Type B pancreatic cell (in vitro differentiated cells): ENCODE data around the gene GPR63. TPM values are rescaled to one million over a fixed set of nuclear protein-coding genes. Genes with fewer than 3 reads are reported as not detected.

Experiments used
- DNase-seq: peaks from one replicate; pipeline ENCODE4 v3.0.0; 2021; ENCODE audit warnings: mixed read lengths; ENCODE audit not compliant: unreplicated experiment; ENCODE audit errors: extremely low spot score
- H3K27ac Mint-ChIP-seq: 2 replicates; pipeline ENCODE4 v1.8.0; 2021; ENCODE audit warnings: mild to moderate bottlenecking, mixed read lengths
- H3K27me3 Mint-ChIP-seq: 2 replicates; pipeline ENCODE4 v1.8.0; 2021; ENCODE audit warnings: mixed read lengths
- H3K36me3 Mint-ChIP-seq: 2 replicates; pipeline ENCODE4 v1.8.0; 2021; ENCODE audit warnings: mixed read lengths
- H3K4me1 Mint-ChIP-seq: one replicate; pipeline ENCODE4 v1.8.0; 2021; ENCODE audit warnings: mixed read lengths; ENCODE audit not compliant: unreplicated experiment
- H3K4me3 Mint-ChIP-seq: 2 replicates; pipeline ENCODE4 v1.8.0; 2021; ENCODE audit warnings: mild to moderate bottlenecking, mixed read lengths
- H3K9me3 Mint-ChIP-seq: 2 replicates; pipeline ENCODE4 v1.8.0; 2021; ENCODE audit warnings: mixed read lengths
- total RNA-seq: library from RNA; stranded (reverse); gene quantifications from 2 replicates; pipeline ENCODE4 v1.2.1, GENCODE V29; 2021; ENCODE audit warnings: low replicate concordance
- TF ChIP-seq, protein P1 (sequence below): fragments of 200-600 bp; sonication (generic); conservative IDR thresholded peaks from 2 replicates; pipeline ENCODE4 v1.5.0; 2021; ENCODE audit warnings: antibody characterized with exemption, mild to moderate bottlenecking

GPR63 gene
- total RNA-seq, 1 donor from 2014 or later: 4.0 TPM

DNA sequence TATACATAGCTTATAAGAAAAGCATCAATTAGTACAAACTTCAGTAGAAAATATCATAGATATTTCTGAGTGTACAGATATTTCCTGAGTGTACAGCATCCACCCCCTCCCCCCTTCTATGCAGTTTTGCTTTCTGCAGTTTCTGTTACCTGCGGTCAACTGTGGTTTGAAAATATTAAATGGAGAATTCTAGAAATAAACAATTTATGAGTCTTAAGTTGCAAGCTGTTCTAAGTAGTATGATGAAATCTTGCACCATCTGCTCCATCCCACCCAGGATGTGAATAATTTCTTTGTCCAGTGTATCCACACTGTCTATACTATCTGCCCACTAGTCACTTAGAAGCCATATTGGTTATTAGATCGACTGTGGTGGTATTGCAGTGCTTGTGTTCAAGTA lies 15.8 kb upstream of the GPR63 start:
- Mint-ChIP-seq H3K4me1 (no peaks in the 10 kb centered on the region), H3K27ac (no peak overlapping the region), H3K36me3 (no peaks in the 10 kb centered on the region), H3K9me3 (peaks cover 4% of the 10 kb centered on the region), H3K4me3 (no peak overlapping the region), H3K27me3 (peaks cover 3% of the 10 kb centered on the region)
- no peak for DNase-seq
- TF ChIP-seq, protein P1, sequence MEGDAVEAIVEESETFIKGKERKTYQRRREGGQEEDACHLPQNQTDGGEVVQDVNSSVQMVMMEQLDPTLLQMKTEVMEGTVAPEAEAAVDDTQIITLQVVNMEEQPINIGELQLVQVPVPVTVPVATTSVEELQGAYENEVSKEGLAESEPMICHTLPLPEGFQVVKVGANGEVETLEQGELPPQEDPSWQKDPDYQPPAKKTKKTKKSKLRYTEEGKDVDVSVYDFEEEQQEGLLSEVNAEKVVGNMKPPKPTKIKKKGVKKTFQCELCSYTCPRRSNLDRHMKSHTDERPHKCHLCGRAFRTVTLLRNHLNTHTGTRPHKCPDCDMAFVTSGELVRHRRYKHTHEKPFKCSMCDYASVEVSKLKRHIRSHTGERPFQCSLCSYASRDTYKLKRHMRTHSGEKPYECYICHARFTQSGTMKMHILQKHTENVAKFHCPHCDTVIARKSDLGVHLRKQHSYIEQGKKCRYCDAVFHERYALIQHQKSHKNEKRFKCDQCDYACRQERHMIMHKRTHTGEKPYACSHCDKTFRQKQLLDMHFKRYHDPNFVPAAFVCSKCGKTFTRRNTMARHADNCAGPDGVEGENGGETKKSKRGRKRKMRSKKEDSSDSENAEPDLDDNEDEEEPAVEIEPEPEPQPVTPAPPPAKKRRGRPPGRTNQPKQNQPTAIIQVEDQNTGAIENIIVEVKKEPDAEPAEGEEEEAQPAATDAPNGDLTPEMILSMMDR: no peak

DNA sequence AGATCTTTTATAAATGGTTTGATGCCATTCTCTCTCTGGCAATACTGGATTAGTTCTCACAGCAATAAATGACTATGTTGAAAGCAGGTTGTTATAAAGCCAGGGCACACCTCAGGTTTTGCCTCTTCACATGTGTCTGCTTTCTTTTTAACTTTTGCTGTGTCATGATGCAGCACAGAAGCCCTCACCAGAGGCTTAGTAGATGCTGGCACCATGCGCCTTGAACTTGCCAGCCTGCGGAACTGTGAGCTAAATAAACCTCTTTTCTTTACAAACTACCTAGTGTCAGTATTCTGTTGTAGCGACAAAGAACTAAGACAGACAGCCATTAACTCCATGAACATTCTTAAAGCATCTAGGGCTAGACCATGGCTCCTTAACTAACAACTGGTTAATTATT lies 15.3 kb upstream of the GPR63 start:
- Mint-ChIP-seq H3K4me1 (no peaks in the 10 kb centered on the region), H3K36me3 (no peaks in the 10 kb centered on the region), H3K9me3 (peaks cover 6% of the 10 kb centered on the region), H3K27ac (no peak overlapping the region), H3K4me3 (no peak overlapping the region), H3K27me3 (peaks cover 4% of the 10 kb centered on the region)
- TF ChIP-seq, protein P1: no peak
- no peak for DNase-seq

DNA sequence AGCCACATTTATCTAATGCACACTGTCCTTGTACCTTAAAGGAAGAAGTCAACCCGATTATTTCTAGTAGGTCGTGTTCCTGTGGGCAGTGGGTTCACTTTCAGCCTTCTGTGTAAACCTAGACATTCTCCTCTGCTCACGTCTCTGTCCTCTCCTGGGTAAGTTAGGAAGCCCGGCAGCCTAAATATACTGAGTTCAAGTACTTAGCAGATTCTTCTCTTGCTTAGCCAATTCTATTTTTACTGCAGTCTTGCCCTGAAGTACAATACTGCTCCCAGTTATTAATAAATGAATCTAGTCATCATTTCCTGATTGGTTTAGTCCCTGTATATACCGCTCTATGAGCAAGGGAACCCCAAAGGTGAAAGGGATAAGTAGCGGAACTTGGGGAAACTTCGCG lies 14.6 kb upstream of the GPR63 start:
- H3K9me3 Mint-ChIP-seq: peaks cover 13% of the 10 kb centered on the region
- H3K4me3 Mint-ChIP-seq: no peak overlapping the region
- H3K4me1 Mint-ChIP-seq: no peaks in the 10 kb centered on the region
- peaks cover 11% of the 10 kb centered on the region for H3K27me3 Mint-ChIP-seq
- TF ChIP-seq, protein P1: no peak
- DNase-seq: no peak
- H3K36me3 Mint-ChIP-seq: no peaks in the 10 kb centered on the region
- no peak overlapping the region for H3K27ac Mint-ChIP-seq

DNA sequence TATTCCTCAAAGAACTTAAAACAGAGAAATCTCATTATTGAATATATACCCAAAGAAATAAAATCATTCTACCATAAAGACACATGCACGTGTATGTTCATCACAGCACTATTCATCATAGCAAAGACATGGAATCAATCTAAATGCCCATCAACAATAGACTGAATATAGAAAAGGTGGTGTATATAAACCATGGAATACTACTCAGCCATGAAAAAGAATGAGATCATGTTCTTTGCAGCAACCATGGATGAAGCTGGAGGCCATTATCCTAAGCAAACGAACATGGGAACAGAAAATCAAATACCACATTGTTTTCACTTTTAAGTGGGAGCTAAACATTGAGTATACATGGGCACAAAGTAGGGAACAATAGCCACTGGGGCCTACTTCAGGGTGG lies 12.3 kb upstream of the GPR63 start:
- H3K9me3 Mint-ChIP-seq: peaks cover 24% of the 10 kb centered on the region

DNA sequence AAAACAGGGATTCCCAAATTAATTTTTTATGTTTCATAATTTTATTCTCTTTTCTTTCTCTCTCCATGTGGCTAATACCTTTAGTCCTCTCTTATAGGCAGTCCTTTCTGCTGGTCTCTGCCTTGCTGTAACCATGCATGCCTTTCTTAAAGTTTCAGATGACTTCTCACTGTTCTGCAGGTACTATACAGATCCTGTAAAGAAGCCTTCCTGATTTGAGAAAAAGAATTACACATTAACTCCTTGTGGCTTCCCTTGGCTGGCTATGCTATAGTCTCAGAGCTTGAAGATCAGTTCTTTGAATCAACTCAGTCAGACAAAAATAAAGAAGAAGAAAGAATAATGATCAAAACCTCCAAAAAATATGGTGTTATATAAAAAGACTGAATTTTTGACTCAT lies 7.3 kb upstream of the GPR63 start:
- Mint-ChIP-seq H3K36me3 (no peaks in the 10 kb centered on the region), H3K27me3 (peaks cover 17% of the 10 kb centered on the region), H3K9me3 (peaks cover 26% of the 10 kb centered on the region), H3K4me3 (no peak overlapping the region), H3K4me1 (no peaks in the 10 kb centered on the region), H3K27ac (no peak overlapping the region)
- no peak for DNase-seq
- TF ChIP-seq, protein P1: no peak

More for the DNA sequence above, 12.3 kb upstream of the GPR63 start:
- TF ChIP-seq, protein P1: no peak
- Mint-ChIP-seq H3K27me3 (peaks cover 15% of the 10 kb centered on the region), H3K36me3 (no peaks in the 10 kb centered on the region), H3K4me3 (no peak overlapping the region), H3K4me1 (no peaks in the 10 kb centered on the region), H3K27ac (no peak overlapping the region)
- DNase-seq: no peak

DNA sequence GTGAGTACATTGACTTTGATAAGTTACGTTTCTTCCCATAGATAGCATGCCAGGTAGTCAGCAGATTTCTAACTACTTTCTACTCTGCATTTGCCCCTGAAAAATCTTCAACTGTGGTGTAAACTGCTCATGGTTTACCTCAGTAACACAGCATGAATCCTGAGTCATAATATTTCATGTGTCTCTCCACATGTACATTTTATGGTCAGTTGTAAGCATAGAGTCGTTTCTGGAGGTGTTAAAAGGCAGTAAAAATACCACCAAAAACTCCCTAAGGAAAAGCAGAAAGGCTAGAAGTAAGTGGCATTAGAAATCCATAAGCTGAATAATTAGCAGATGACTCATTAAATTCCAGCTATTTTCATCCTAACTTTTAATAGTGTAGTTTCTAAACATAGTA lies 4.1 kb upstream of the GPR63 start:
- Mint-ChIP-seq H3K4me1 (no peaks in the 10 kb centered on the region), H3K27me3 (peaks cover 31% of the 10 kb centered on the region), H3K4me3 (no peak overlapping the region), H3K27ac (no peak overlapping the region), H3K9me3 (peaks cover 10% of the 10 kb centered on the region), H3K36me3 (no peaks in the 10 kb centered on the region)
- no peak for DNase-seq
- TF ChIP-seq, protein P1: no peak
